Measurements from ENCODE around the gene CTRB2.

The CTRB2 gene

DNA sequence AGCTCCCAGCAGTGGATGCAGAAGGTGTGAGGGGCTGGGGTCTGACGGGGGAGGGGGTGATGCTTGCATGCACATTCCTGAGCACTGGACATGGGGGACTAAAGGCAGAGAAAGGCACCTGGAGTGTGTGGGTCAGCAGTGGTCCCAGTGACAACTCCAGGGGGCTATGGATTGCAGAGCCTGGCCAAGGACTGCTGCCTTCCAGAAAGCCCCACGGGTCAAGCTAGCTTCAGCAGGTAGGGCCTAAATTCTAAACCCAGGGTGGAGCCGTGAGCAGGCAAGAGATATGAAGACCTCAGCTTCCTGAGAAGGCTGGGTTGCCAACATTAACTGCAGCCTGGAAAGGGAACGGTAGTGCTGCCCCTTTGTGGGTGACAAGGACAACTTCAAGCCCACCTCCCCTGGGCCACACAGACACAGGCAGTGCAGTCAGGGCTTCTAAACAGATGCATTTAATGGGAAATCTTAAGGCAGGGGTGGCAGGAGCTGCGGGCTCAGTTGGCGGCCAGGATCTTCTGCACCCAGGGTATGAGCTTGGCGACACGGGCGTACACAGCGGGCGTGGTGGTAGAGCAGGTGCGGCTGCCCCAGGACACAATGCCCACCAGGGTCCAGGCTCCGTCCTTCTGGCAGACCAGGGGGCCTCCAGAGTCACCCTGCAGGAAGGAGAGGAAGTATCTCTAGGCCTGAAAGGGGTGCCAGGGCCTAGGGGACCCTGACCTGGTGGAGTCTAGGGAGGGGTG is 3.1 kb downstream of the CTRB2 start:
- DNase-seq, result no peak

DNA sequence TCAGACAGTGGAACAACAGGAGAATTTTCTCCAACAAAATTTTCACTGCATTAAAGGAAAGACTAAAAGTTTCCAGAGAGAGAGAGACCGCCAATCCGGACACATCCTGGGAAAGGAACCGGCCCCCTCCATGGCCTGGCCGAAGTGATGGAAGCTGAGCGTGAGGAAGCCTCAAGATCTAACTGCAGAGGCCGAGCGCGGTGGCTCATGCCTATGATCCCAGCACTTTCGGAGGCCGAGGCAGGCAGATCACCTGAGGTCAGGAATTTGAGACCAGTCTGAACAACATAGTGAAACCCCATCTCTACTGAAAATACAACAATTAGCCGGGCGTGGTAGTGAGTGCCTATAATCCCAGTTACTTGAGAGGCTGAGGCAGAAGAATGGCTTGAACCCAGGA is 3.9 kb downstream of the CTRB2 start:
- DNase-seq, result no peak

DNA sequence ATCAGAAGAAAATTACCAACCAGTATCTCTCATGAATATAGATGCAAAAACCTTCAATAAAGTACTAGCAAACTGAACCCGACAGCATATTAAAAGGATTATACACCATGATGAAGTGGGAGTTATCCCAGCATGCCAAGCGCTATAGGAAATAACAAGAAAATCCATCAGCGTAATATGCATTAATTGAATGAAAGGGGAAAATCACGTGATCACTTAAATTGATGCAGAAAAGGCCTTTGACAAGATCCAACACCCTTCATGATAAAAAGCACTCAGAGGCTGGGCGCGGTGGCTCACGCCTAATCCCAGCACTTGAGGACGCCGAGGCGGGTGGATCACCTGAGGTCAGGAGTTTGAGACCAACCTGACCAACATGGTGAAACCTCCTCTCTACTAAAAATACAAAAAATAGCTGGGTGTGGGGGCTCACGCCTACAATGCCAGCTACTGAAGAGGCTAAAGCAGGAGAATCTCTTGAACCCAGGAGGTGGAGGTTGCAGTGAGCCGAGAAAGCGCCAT is 4.8 kb downstream of the CTRB2 start:
- DNase-seq, result no peak

DNA sequence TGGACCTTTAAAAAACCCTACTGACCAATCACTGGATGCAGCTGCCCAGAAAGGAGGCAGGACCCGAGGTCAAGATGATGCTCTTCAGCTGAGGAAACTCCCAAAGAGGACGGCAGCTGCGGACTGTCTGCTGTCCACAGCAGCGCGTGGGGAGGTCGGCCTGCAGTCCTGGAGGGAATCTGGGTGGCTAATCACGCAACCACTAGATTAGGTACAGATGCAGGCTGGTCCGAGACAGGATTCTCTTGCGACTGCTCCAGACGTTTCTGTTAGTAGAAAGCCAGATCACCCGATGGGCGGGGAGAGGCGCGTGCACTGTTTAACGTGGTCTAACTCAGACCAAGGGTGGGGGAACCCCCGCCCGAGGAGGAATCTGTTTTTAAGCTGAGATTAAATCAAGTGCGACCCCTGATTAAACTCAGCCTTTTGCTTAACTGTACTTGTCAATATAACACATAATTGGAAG is 8.8 kb downstream of the CTRB2 start:
- no peak for DNase-seq

DNA sequence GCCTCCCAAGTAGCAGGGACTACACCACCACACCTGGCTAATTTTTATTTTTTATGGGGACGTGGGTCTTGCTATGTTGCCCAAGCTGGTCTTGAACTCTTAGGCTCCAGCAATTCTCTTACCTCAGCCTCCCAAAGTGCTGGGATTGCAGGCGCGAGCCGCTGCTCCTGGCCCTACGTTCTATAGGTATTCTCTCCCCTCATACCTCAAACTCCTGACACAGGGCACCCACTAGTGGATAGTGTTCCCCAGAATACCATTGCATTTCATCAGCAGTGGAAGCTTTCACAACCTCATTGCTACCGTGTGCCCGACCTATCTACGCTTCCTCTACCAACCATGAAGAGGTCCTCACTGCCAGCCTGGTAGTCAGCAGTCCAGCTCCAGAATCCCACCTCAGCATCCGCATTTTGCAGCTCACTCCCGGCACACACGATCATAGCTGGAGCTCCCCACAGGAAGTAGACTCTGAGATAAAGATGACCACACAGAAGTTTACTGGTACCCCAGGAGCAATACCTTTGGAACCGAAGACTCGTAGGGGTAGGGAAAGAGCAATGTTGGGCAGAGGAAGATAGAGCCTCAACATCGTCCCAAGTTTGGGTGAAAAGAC is 9.3 kb downstream of the CTRB2 start:
- no peak for DNase-seq

DNA sequence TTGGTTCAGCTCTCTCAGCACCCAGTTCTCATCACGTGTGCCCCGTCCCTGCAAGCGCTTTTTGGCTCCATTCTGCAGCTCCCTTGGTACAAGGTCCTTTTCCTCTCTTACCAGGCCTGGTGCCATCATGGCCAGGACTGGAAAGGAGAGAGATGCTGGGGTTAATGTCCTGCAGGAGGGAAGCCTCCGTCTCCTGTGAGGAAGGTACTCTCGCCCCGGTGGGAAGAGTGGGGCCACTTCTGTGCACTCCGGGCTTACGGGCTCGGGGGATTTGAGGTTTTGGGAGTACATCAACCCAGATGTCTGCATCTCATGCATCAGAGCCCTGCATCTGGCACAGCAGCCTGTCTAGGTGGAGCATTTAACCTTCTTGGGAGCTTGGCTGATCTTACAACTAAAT is 10.1 kb downstream of the CTRB2 start:
- no peak for DNase-seq

DNA sequence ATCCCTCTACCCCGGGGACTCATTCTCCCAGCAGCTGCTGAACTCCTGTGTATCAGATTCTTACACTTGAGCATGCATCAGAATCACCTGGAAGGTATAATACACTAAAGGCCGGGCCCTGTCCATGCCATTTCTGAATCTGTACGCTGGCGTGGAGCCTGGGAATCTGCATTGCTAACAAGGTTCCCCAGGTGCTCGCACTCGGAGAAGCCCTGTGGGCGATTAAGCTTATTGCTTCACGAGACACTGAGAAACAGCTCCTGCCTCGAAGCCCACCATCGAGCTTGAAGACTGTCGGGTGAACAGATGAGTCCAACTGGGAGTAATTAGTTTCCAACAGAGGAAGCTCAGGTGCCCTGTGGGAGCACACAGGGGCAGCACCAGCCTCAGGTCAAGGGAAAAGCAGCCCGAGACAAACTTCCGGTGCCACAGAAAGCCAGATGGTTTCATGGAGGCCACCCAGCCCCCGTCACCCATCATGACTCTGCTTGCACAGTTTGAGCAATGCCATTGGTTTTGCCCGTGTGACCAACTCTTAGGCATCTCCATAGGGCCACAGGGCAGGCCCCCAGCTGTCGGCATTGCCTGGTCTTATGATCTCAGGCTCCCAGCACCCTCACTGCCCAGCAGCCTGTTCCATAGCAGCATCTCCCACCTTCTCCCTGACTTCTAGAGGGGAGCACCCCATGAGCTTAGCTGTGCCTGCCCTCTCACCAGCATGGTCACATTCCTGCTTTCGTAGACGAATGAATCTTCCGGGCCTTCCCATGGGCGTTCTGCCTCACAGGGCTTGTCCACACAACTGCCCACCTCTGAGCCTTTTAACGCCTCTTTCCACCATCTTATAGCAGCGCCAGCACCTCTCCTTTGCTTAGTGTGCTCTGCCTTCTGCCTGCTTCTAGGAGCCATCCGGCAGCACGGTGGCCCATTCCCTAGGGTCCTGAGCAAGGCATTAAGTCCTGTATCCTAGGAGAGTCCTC is 10.9 kb downstream of the CTRB2 start:
- DNase-seq, result no peak

DNA sequence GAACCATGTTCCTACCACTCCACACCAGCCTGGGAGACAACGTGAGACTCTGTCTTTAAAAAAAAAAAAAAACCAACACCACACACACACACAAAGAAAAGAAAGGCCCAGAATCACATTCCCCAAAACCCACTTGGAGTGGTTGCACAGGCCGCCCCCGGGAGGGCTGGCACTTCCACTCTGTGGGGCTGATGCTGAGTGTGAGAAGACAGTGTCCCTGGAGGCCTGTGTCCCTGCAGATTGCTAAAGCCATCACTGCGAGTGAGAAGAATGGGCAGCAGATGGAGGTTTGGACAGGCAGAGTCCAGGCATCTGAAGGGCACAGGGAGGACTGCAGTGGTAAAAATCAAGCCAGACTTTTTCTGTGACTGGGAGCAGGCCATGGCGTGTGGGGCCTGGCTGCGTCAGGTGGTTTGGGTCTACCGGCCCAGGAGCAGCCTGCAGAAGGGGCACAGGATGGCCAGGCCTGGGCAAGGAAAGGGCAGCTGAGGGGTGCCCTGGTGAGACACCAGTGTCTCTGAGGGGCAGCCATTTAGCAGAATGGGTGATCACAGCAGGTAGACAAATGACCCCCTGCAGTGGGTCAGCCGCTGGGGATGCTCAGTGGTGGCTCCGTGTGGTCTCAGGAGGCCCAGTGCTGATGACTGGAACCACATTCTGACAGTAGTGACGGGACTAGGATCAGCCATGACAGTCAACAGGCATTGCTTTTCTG is 13.1 kb downstream of the CTRB2 start:
- DNase-seq, result no peak

DNA sequence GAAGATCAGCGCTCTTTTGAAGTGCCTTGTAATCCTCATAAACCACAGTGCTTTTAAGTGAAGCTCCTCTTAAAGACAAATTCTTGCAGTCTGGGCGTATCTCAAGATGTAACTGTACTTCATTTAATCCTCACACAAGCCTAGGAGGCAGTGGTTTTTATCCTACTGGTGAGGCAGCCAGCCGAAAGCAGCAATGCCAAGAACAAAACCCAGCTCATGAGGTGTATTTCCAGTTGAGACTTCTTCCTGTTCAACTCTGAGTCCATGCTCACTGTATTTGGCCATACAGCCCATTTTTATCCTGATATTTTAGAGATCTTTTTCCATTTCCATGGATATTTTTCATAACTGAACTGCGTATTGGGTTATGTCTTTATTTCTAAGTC is 13.7 kb downstream of the CTRB2 start:
- no peak for DNase-seq

DNA sequence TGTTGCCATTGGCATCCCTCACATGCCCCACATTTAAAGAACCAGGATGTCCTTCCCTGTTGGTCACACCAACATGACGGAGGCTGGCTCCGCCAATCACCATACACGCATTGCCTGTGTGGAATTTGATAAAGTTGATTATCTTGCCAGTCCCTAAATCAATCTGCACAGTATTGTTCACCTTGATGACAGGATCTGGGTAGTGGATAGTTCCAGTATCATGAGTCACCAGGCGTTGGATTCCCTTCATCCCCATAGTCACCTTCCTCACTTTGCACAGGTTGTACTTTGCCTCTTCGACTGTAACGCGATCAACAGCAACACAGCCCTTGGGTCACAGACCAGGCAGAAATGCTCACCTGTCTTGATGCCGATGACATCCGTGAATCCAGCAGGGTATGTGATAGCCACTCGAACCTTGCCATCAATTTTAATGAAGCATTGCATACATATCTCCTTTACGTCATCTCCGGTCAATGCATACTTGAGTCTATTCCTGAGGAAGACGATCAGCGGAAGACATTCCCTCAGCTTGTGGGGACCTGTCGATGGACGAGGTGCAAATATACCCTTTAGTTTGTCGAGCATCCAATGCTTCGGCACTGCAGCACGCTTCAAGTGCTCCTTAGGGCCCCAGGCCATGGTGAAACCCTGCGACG is 14.2 kb downstream of the CTRB2 start:
- no peak for DNase-seq

DNA sequence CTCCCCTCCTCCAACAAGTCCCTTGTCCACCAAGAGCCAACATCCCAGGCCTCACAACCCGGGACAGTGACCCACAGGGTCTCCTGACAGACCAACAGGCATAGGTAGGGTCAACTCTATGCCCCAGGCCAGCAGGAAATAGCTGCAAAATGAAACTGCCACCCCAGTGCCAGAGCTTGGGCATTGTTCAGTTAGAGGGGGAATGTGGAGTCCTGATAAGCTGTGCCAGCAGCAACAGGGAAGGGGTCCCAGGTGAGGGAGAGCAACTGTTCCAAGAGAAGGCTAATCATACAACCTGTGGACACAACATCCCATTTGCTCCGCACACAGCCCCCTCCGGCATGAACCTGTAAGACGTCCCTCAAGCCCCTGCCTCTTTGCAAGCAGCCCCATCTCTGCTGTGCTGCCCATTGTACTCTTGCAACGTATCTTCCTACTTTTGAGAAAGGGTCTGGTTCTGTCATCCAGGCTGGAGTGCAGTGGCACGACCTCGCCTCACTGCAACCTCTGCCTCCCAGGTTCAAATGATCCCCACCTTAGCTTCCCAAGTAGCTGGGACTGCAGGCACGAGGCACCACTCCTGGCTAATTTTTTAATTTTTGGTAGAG is 17.2 kb downstream of the CTRB2 start:
- DNase-seq, result no peak

DNA sequence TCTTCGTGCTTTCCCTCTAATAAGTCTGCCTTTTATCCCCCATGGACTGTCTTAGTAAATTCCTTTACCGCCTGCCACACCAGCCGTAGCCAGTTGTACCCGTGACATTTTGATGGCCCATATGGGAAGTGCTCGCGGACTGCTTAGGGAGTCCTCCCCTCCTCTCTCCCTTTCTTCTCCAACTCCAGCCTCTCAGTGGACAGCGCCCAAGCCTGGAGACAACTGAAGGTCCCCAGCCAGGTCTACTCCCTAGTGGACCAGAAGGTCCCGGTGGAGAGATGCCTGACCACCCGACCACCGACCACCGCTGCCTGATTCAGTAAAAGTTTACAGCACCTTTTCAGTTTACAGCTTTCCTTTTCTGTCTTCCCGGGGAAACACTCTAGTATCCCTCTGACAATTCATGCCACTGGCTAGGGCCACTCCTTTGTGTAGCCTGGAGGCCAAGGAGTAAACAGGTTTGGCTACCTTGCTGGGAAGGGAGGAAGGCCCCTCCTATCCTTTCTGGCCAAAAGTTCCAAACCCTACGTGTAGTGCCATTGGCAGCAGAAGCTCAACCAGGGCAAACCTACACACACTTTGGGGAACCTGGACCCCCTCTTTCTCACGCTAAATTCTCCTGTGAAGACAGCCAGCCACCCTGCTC is 18.0 kb downstream of the CTRB2 start:
- no peak for DNase-seq

DNA sequence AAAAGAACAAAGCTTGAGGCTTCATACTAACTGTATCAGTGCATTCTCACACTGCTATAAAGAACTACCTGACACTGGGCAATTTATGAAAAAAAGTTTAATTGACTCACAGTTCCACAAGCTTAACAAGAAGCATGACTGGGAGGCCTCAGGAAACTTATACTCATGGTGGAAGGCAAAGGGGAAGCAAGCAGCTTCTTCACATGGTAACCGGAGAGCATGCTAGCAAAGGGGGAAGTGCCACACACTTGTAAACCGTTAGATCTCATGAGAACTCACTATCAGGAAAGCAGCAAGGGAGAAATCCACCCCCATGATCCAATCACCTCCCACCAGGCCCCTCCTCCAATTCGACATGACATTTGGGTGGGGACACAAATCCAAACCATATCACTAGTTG is 25.3 kb downstream of the CTRB2 start:
- no peak for DNase-seq

DNA sequence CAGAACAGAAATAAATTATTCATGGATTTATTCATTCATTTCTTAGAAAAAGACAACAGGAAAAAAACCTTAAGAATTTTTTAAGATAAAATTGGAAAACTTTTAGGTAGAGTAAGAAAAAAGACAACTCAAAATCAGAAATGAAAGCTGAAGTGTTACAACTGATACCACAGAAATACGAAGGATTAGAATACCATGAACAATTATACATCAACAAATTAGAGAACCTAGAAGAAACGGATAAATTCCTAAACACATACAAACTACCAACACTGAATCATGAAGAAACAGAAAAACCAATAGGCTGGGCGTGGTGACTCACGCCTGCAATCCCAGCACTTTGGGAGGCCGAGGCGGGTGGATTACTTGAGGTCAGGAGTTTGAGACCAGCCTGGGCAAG is 27.8 kb downstream of the CTRB2 start:
- no peak for DNase-seq

DNA sequence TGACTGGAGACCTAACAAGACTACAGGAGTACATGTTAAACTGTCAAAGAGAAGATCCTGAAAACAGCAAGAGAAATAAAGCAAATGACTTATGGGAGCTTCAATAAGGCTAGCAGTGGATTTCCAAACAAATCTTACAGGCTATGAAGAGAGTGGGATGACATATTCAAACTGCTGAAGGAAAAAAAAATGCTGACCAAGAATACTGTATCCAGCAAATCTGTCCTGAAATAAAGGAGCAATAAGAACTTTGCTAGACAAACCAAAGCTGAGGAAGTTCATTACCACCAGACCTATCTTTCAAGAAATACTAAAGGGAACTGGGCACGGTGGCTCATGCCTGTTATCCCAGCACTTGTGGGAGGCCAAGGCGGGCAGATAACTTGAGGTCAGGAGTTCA is 30.0 kb downstream of the CTRB2 start:
- no peak for DNase-seq

DNA sequence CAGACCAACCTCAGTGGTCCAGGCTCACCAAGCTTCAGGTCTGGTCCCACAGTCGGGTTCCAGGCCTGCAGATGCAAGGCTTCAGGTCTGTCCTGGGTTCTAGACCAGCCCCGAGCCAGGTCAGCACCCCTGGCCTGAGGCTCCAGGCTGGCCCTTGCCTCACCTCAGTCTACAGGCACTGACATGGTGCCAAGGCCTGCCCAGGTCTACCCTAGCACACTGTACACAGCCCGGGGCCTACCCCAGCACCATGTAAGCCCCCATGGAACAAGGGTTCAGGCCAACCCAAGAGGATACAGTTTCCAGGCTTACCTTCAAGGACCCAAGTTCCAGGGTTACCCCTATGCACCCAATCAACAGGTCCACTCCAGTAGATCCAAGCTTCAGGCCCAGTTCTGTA is 31.9 kb downstream of the CTRB2 start:
- no peak for DNase-seq

DNA sequence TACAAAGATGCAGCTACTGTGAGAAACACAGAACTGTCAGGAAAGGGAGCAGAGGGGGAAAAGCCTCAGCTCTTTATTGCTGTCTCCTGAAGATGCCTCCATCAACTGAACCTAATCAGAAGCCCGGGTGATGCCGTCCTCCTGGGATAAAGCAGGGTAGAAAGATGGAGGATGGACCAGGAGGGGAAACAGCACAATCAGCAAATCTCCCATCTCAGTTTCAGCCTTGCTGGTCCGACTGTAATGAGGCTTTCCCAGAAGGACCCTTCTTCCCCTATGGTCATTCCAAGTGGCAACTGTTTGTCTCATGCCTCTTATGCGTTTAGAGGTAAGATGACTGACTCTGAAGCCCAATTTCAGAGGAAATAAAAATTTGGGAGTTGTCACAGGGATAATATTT is 34.4 kb downstream of the CTRB2 start:
- DNase-seq, result no peak

DNA sequence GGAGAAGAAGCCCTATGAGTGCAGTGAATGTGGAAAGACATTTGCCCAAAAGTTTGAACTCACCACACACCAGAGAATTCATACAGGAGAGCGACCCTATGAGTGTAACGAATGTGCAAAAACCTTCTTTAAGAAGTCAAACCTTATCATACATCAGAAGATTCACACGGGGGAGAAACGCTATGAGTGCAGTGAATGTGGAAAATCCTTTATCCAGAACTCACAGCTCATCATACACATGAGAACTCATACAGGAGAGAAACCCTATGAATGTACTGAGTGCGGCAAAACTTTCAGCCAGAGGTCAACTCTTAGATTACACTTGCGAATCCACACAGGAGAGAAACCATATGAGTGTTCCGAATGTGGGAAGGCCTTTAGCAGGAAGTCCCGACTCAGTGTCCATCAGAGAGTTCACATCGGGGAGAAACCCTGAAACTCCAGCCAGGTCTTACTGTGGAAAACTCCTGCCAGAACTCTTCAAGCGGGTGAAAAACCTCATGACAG is 37.0 kb downstream of the CTRB2 start:
- DNase-seq, result no peak

DNA sequence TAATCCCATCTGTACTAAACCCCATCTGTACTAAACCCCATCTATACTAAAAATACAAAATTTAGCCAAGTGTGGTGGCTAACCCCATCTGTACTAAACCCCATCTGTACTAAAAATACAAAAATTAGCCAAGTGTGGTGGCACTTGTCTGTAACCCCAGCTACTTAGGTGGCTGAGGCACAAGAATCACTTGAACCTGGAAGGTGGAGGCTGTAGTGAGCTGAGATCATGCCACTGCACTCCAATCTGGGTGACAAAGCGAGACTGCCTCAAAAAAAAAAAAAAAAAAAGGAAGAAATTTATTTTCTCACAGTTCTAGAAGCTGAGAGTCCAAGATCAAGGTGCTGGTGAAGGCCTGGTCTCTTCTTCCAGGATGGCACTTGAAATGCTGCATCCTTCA is 46.6 kb downstream of the CTRB2 start:
- no peak for DNase-seq
